Activated T-helper 17 cell treated with anti-CD3 and anti-CD28 coated beads, Interleukin-2, amount 50 U/mL, for 72 hours (primary cell): Measurements from ENCODE around the gene ADRA1B. TPM values are rescaled to one million over a fixed set of nuclear protein-coding genes. Genes with fewer than 3 reads are reported as not detected.
"Not testable (repeated sequence)": the region's sequence is repeated elsewhere in the genome, so short reads cannot be mapped to it uniquely, and the experiment has no call there.

ENCODE experiments used
- ATAC-seq: fragments of 150-1000 bp; cut with Tn5 transposase; replicated peaks from 2 replicates; pipeline ENCODE4 v1.10.0; 2021; ENCODE audit warnings: mild to moderate bottlenecking, moderate library complexity
- H3K27ac Mint-ChIP-seq: one replicate; pipeline ENCODE4 v1.8.0; 2022; ENCODE audit warnings: mixed read lengths
- H3K27me3 Mint-ChIP-seq: one replicate; pipeline ENCODE4 v1.8.0; 2022; ENCODE audit warnings: mixed read lengths
- H3K36me3 Mint-ChIP-seq: one replicate; pipeline ENCODE4 v1.8.0; 2022; ENCODE audit warnings: low read depth, mild to moderate bottlenecking, mixed read lengths
- H3K4me1 Mint-ChIP-seq: one replicate; pipeline ENCODE4 v1.8.0; 2022; ENCODE audit warnings: mixed read lengths
- H3K4me3 Mint-ChIP-seq: one replicate; pipeline ENCODE4 v1.8.0; 2022; ENCODE audit warnings: mild to moderate bottlenecking, mixed read lengths
- H3K9me3 Mint-ChIP-seq: one replicate; pipeline ENCODE4 v1.8.0; 2022; ENCODE audit warnings: mixed read lengths
- total RNA-seq, 2 donors: library from RNA; stranded (reverse); gene quantifications; one replicate each; pipeline ENCODE4 v1.2.3, GENCODE V29; 2022

The ADRA1B gene
- total RNA-seq, 2 donors from 2014 or later = not detected

DNA sequence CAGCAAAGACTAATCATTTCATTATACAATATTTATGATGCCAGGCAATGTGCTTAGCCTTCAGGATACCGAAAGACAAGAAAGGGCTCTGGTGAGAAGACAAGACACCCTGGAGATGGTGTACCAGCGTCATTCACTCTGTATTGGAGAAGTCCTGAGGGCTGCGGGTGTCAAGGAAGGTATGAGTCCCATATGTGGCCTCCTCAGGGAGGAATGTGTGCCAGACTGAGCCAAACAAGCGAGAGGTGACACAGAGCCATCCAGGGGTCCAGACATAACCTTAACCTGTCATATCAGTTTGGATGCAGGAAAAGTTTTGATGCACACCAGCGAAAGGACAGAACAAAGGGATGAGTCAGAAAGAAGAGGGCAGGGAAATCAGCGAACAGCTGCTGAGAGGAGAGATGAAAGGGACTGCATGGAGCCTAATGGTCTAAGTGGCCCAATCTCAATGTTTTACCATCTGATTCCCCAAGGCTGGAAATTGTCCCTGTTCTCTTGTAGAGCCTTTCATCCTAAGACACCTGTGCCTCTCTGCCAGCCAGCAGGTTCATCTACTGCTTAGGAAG is 38.9 kb downstream of the ADRA1B start:
- ATAC-seq = no peak
- no peaks in the 10 kb centered on the region for H3K4me1 Mint-ChIP-seq
- no peak overlapping the region for H3K4me3 Mint-ChIP-seq
- peaks cover under 1% of the 10 kb centered on the region for H3K27me3 Mint-ChIP-seq
- no peaks in the 10 kb centered on the region for H3K36me3 Mint-ChIP-seq
- H3K27ac Mint-ChIP-seq = no peak overlapping the region
- H3K9me3 Mint-ChIP-seq = no peaks in the 10 kb centered on the region

GRCh38 chr5:159956074-159956473 is 39.8 kb downstream of the ADRA1B start:
- Mint-ChIP-seq H3K4me3 (no peak overlapping the region), H3K27ac (no peak overlapping the region), H3K9me3 (no peaks in the 10 kb centered on the region), H3K27me3 (no peaks in the 10 kb centered on the region), H3K36me3 (no peaks in the 10 kb centered on the region), H3K4me1 (no peaks in the 10 kb centered on the region)
- ATAC-seq = no peak

GRCh38 chr5:159961176-159962160 is 45.2 kb downstream of the ADRA1B start:
- H3K9me3 Mint-ChIP-seq = no peaks in the 10 kb centered on the region
- no peak for ATAC-seq
- H3K4me3 Mint-ChIP-seq = no peak overlapping the region
- H3K27me3 Mint-ChIP-seq = peaks cover 11% of the 10 kb centered on the region
- H3K36me3 Mint-ChIP-seq = no peaks in the 10 kb centered on the region
- H3K4me1 Mint-ChIP-seq = no peaks in the 10 kb centered on the region
- no peak overlapping the region for H3K27ac Mint-ChIP-seq

GRCh38 chr5:159962214-159962613 is 45.9 kb downstream of the ADRA1B start:
- no peaks in the 10 kb centered on the region for H3K4me1 Mint-ChIP-seq
- ATAC-seq = no peak
- no peak overlapping the region for H3K4me3 Mint-ChIP-seq
- H3K9me3 Mint-ChIP-seq = no peaks in the 10 kb centered on the region
- H3K36me3 Mint-ChIP-seq = no peaks in the 10 kb centered on the region
- H3K27ac Mint-ChIP-seq = no peak overlapping the region
- peaks cover 16% of the 10 kb centered on the region for H3K27me3 Mint-ChIP-seq

DNA sequence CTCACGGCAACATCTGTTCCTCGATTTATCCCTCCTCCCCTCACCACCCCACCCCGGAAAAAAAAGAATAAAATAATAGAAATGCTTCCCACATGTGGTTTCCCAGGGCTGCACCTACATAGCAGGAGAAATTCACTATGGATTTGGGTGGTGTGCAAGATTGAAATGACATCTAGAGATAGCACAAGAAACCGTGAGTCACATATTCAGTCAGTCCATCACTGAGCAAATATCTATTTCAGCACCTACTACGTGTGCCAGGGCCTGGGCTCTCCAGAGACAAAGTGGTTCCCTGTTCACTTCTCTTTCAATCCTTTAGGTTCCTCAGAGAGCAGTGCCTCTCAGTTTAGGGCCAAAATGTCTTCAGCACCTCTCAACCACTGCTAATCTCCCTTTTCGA is 47.7 kb downstream of the ADRA1B start:
- no peak overlapping the region for H3K27ac Mint-ChIP-seq

DNA sequence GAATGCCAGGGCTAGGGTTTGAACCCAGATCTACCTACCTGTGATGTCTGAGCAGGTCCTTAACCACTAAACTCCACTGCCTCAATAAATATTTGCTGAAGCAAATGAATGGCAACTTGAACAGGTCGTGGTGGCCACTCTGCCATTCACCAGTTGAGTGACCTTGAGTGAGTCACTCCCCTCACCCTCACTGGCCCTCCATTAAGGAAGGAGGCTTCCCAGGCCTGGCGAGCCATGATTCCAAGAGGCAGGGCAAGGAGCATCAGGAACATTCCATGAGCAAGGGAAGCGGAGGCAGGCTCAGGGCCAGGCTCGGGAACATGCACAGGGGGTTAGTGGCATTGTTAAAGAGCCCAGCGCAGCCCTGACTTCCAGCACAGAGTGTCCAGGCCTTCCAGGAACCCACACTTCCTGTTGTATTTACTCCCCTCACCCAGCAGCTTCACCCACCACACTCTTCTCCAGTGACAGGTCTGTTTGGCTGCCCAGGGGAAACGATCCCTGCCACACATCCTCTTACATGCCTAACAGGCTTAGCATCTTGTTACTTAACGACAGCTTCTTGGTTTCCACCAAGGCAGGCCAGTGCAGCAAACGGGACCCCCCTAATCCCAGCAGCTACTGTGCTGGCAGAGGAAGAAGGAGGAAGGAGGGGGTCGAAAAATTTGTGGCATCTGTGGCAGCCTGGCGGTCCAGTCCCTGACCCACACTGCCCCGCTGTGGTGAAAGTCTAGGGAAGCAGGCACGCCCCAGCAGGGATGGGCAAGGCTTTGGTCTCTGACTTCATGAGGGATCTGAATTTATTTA is 49.0 kb downstream of the ADRA1B start:
- Mint-ChIP-seq H3K9me3 (no peaks in the 10 kb centered on the region), H3K27me3 (peaks cover 24% of the 10 kb centered on the region), H3K4me3 (no peak overlapping the region), H3K36me3 (no peaks in the 10 kb centered on the region), H3K27ac (no peak overlapping the region), H3K4me1 (no peaks in the 10 kb centered on the region)
- no peak for ATAC-seq

More for the DNA sequence above, 47.7 kb downstream of the ADRA1B start:
- H3K4me1 Mint-ChIP-seq = no peaks in the 10 kb centered on the region
- H3K4me3 Mint-ChIP-seq = no peak overlapping the region
- H3K9me3 Mint-ChIP-seq = no peaks in the 10 kb centered on the region
- H3K27me3 Mint-ChIP-seq = peaks cover 21% of the 10 kb centered on the region
- no peaks in the 10 kb centered on the region for H3K36me3 Mint-ChIP-seq
- no peak for ATAC-seq

GRCh38 chr5:159965838-159966128 is 49.5 kb downstream of the ADRA1B start:
- peaks cover 28% of the 10 kb centered on the region for H3K27me3 Mint-ChIP-seq
- not testable (repeated sequence) for H3K4me3 Mint-ChIP-seq

DNA sequence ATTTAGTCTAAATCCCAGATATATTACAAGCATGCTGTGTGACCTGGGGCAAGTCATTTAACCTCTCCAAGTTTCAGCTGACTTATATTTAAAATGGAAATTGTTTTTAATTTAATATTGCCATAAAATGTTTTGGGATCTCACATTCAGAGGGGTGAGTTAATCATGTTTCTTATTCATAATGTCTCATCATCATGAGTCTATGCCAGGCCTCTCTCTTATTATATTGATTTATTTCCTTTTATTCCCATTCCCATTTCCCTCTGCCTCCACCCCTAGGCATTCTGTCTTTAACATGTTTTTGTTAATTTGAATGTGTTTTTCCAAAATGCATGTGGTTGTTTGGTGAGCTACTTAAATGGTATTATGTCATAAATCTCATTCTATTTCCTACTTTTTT is 53.7 kb downstream of the ADRA1B start:
- H3K27ac Mint-ChIP-seq = no peak overlapping the region
- H3K4me3 Mint-ChIP-seq = no peak overlapping the region
- no peak for ATAC-seq
- H3K4me1 Mint-ChIP-seq = no peaks in the 10 kb centered on the region
- peaks cover 5% of the 10 kb centered on the region for H3K36me3 Mint-ChIP-seq
- peaks cover 56% of the 10 kb centered on the region for H3K27me3 Mint-ChIP-seq
- no peaks in the 10 kb centered on the region for H3K9me3 Mint-ChIP-seq

More at GRCh38 chr5:159965838-159966128, 49.5 kb downstream of the ADRA1B start:
- H3K9me3 Mint-ChIP-seq, H3K36me3 Mint-ChIP-seq, H3K4me1 Mint-ChIP-seq, ATAC-seq, H3K27ac Mint-ChIP-seq: not testable (repeated sequence)

DNA sequence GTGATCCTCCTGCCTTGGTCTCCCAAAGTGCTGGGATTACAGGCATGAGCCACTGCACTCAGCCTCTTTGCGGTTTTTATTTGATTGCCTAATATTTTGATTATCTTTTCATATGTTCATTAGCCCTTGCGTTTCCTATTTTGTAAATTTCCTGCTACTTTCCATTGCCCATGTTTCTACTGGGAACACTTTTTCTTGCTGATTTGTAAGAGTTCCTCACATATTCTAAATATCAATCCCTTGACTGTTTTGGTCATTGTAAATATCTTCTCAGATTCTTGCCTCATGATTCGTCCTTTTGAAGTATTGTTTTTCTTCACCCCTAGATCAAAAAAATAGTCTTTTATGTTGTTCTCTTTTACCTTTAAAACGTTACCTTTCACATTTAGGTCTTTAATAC is 54.8 kb downstream of the ADRA1B start:
- H3K4me1 Mint-ChIP-seq = no peaks in the 10 kb centered on the region
- ATAC-seq = no peak
- H3K36me3 Mint-ChIP-seq = peaks cover 5% of the 10 kb centered on the region
- peaks cover 50% of the 10 kb centered on the region for H3K27me3 Mint-ChIP-seq
- no peak overlapping the region for H3K27ac Mint-ChIP-seq
- no peaks in the 10 kb centered on the region for H3K9me3 Mint-ChIP-seq
- H3K4me3 Mint-ChIP-seq = peak overlapping the region; percentile 2

GRCh38 chr5:159971514-159971913 is 55.2 kb downstream of the ADRA1B start:
- Mint-ChIP-seq H3K27me3 (peaks cover 46% of the 10 kb centered on the region), H3K27ac (no peak overlapping the region), H3K4me3 (peak overlapping the region; percentile 2), H3K36me3 (peaks cover 5% of the 10 kb centered on the region), H3K4me1 (no peaks in the 10 kb centered on the region), H3K9me3 (no peaks in the 10 kb centered on the region)
- ATAC-seq = no peak

DNA sequence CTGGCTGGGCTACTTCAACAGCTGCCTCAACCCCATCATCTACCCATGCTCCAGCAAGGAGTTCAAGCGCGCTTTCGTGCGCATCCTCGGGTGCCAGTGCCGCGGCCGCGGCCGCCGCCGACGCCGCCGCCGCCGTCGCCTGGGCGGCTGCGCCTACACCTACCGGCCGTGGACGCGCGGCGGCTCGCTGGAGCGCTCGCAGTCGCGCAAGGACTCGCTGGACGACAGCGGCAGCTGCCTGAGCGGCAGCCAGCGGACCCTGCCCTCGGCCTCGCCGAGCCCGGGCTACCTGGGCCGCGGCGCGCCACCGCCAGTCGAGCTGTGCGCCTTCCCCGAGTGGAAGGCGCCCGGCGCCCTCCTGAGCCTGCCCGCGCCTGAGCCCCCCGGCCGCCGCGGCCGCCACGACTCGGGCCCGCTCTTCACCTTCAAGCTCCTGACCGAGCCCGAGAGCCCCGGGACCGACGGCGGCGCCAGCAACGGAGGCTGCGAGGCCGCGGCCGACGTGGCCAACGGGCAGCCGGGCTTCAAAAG is 55.7 kb downstream of the ADRA1B start:
- H3K27ac Mint-ChIP-seq = no peak overlapping the region
- ATAC-seq = no peak
- H3K4me3 Mint-ChIP-seq = peak overlapping the region; percentile 2
- H3K9me3 Mint-ChIP-seq = no peaks in the 10 kb centered on the region
- no peaks in the 10 kb centered on the region for H3K4me1 Mint-ChIP-seq
- peaks cover 5% of the 10 kb centered on the region for H3K36me3 Mint-ChIP-seq
- peaks cover 45% of the 10 kb centered on the region for H3K27me3 Mint-ChIP-seq

DNA sequence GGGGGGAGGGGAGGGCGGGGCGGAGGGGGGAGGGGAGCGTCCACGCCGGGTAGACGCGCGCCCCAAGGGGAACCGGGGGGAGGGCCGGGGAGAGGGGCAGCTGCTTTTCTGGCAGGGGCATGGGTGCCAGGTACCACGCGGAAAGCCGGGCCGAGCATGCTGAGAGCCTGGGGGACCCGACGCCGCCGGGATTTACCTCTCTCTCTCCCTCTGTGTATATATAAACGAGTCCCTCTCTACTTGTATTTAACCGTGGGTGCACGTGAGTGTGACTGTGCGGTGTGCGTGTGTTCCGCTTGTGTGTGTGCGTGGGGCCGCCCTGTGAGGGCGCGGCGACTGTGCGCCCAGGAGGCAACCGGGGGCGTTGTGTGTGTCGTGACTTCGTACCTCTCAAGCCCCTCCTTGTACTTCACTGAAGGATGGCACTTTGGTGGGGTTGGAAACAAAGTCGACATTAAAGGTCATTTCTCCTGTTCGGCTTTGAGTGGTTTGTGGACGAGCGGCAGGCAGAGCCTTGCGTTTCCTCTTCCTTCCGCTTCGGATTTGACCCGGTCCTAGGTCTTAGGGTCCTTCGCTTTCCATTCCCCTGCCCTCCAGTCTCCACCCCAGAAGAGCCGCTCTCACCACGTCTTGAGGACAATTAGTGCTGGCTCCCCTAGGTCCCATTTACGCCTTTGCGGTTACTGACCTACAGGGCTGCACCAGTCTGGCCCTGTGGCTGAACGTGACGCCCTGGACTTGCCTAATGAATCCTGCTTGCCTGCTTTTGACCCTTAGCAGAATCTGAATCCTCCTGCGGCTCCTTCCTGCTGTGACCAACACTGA is 56.5 kb downstream of the ADRA1B start:
- H3K4me1 Mint-ChIP-seq = no peaks in the 10 kb centered on the region
- peaks cover 41% of the 10 kb centered on the region for H3K27me3 Mint-ChIP-seq
- H3K9me3 Mint-ChIP-seq = no peaks in the 10 kb centered on the region
- ATAC-seq = no peak
- peaks cover 5% of the 10 kb centered on the region for H3K36me3 Mint-ChIP-seq
- no peak overlapping the region for H3K27ac Mint-ChIP-seq
- peak overlapping the region; percentile 34 for H3K4me3 Mint-ChIP-seq

- Mint-ChIP-seq H3K27me3 (peaks cover 52% of the 10 kb centered on the region), H3K4me3 (no peak overlapping the region)
- no peak for ATAC-seq
These were observed 59.3 kb downstream of the ADRA1B start for GRCh38 chr5:159975462-159976019.

More at GRCh38 chr5:159975462-159976019, 59.3 kb downstream of the ADRA1B start:
- peaks cover 5% of the 10 kb centered on the region for H3K36me3 Mint-ChIP-seq
- H3K27ac Mint-ChIP-seq = no peak overlapping the region
- no peaks in the 10 kb centered on the region for H3K4me1 Mint-ChIP-seq
- H3K9me3 Mint-ChIP-seq = no peaks in the 10 kb centered on the region
